IPS DF 19.7 (cell line): ENCODE data around the gene PRSS38.

Experiments
- DNase-seq: peaks from one replicate; pipeline ENCODE4 v3.0.0-alpha.2; 2013; ENCODE audit warnings: low read depth, low spot score

The PRSS38 gene

GRCh38 chr1:227815468-227816409, at the start of gene PRSS38:
TSS of gene PRSS38 (plus strand) at chr1:227815675. CDS start at chr1:227815717, 42 bp downstream.
- DNase-seq: no peak

- DNase-seq: no peak
These were observed 49.4 kb upstream of the PRSS38 start for GRCh38 chr1:227766015-227766634.

- DNase-seq: no peak
These were observed 48.7 kb upstream of the PRSS38 start for GRCh38 chr1:227766653-227767277.

- no peak for DNase-seq
These were observed 47.9 kb upstream of the PRSS38 start for GRCh38 chr1:227767401-227768124.

GRCh38 chr1:227768125-227768439, 47.4 kb upstream of the PRSS38 start:
- no peak for DNase-seq

- no peak for DNase-seq
These were observed 46.8 kb upstream of the PRSS38 start for GRCh38 chr1:227768640-227769039.

- DNase-seq: no peak
These were observed 46.2 kb upstream of the PRSS38 start for GRCh38 chr1:227769047-227769935.

GRCh38 chr1:227769936-227770494, 45.5 kb upstream of the PRSS38 start:
- no peak for DNase-seq

GRCh38 chr1:227770812-227771211, 44.7 kb upstream of the PRSS38 start:
- no peak for DNase-seq

- no peak for DNase-seq
These were observed 44.1 kb upstream of the PRSS38 start for GRCh38 chr1:227771326-227771725.

GRCh38 chr1:227771771-227772170, 43.7 kb upstream of the PRSS38 start:
- DNase-seq: no peak

- no peak for DNase-seq
These were observed 41.9 kb upstream of the PRSS38 start for GRCh38 chr1:227773558-227773957.

- no peak for DNase-seq
These were observed 41.3 kb upstream of the PRSS38 start for GRCh38 chr1:227774051-227774731.

GRCh38 chr1:227774821-227775661, 40.4 kb upstream of the PRSS38 start:
- DNase-seq: no peak

GRCh38 chr1:227775841-227776240, 39.6 kb upstream of the PRSS38 start:
- no peak for DNase-seq

GRCh38 chr1:227776331-227776771, 39.1 kb upstream of the PRSS38 start:
- no peak for DNase-seq

- DNase-seq: no peak
These were observed 38.3 kb upstream of the PRSS38 start for GRCh38 chr1:227777156-227777555.

- no peak for DNase-seq
These were observed 37.8 kb upstream of the PRSS38 start for GRCh38 chr1:227777646-227778045.

- DNase-seq: no peak
These were observed 37.0 kb upstream of the PRSS38 start for GRCh38 chr1:227778401-227778947.
